ENCODE results near the gene DOK4.
"Not testable (repeated sequence)": the region's sequence is repeated elsewhere in the genome, so short reads cannot be mapped to it uniquely, and the experiment has no call there.

Gene DOK4

DNA sequence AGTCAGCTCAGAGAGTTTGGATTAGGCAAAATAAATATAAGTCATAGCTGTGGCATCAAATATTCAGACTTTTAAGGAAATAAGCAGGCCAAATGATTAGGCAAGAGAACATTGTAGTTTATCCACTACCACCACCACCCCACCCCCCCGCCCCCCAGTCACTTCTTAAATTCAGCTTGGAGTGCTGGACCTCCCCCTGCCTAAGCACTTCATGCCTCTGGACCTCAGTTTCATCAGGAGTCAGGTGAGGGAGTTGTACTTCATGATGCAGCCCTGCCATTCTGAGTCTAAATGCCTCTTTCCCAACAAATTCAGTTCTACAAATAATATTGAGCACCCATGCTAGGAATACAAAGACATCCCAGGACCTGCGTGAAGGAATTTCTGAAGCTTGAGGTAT lies 21.8 kb downstream of the DOK4 start:
- Histone ChIP-seq H2AFZ (ENCODE audit: low read length, unreplicated experiment) (no peak overlapping the region), H3K27ac (ENCODE audit: low read depth, low read length) (no peak overlapping the region), H3K36me3 (ENCODE audit: insufficient read depth, low read length) (peaks cover 17% of the 10 kb centered on the region), H3K27me3 (ENCODE audit: insufficient read depth, low read length) (no peaks in the 10 kb centered on the region), H3K4me3 (ENCODE audit: low read depth, low read length) (no peak overlapping the region), H3K4me1 (ENCODE audit: control insufficient read depth, insufficient read depth, low read length, unreplicated experiment) (peaks cover 7% of the 10 kb centered on the region), H3K79me2 (ENCODE audit: control insufficient read depth, insufficient read depth, low read length, unreplicated experiment) (peaks cover 29% of the 10 kb centered on the region)

DNA sequence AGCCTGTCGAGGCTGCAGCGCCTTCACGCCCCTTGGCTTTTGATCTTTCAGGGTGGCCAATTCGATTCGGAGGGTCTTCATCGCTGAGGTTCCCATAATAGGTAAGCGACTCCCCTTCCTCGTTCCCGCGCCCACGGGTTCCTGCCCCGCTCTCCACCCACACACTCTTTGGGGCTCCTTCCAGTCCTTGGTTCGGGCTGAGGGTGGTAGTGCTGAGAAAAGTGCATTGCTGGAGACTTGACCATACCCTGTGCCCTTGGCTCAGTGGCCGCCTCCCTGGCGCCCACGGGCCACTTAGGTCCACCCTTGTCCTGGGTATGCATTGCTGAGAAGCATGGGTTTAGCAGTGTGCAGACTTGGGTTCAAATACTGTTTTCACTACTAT lies 23.3 kb downstream of the DOK4 start:
- no peaks in the 10 kb centered on the region for H3K27me3 ChIP-seq (ENCODE audit: insufficient read depth, low read length)
- H3K4me1 ChIP-seq (ENCODE audit: control insufficient read depth, insufficient read depth, low read length, unreplicated experiment): peaks cover 7% of the 10 kb centered on the region
- H2AFZ ChIP-seq (ENCODE audit: low read length, unreplicated experiment): no peak overlapping the region
- H3K4me3 ChIP-seq (ENCODE audit: low read depth, low read length): peak overlapping the region; percentile 99
- peaks cover 13% of the 10 kb centered on the region for H3K36me3 ChIP-seq (ENCODE audit: insufficient read depth, low read length)
- H3K79me2 ChIP-seq (ENCODE audit: control insufficient read depth, insufficient read depth, low read length, unreplicated experiment): peaks cover 29% of the 10 kb centered on the region
- H3K27ac ChIP-seq (ENCODE audit: low read depth, low read length): no peak overlapping the region

DNA sequence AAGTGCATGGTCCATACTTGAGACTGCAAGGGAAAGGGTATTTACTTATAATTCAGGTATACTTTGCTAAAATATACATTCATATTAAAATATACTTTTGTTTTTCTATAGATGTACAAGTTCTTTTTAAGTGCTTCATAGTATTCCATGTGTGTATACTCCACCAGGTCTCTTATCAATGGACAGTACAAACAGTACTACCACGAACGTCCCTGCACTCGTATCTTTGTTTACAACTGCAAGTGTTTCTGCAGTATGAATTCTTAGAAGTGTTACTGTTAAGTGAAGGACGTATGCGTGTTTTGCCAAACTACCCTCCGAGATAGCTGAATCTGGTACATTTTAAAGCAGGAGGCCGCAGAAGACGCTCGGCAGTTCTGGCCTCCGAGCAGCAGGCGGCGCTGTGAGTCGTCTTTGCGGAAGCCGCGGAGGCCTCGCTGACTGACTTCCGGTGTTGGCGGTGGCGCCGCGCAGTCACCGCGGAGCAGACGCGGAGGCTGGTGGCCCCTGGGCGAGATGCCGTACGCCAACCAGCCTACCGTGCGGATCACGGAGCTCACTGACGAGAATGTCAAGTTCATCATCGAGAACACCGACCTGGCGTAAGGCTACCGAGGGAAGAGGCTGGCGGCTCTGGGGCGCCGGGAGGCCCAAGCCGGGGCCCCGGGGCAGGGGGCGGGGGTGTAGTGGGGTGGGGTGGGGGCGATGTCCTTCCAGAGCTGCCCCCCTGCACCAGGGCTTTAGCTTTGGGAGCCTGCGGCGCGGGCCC lies 23.9 kb downstream of the DOK4 start, which contains the start of gene POLR2C:
TSS of gene POLR2C (plus strand) at position 471 of the 769 bp plus-strand sequence. CDS start at position 517, 46 bp downstream.
- Histone ChIP-seq H3K4me1 (ENCODE audit: control insufficient read depth, insufficient read depth, low read length, unreplicated experiment) (peaks cover 7% of the 10 kb centered on the region), H3K27me3 (ENCODE audit: insufficient read depth, low read length) (no peaks in the 10 kb centered on the region), H3K79me2 (ENCODE audit: control insufficient read depth, insufficient read depth, low read length, unreplicated experiment) (peaks cover 29% of the 10 kb centered on the region), H2AFZ (ENCODE audit: low read length, unreplicated experiment) (peak within 1 kb of the TSS; percentile 74), H3K27ac (ENCODE audit: low read depth, low read length) (no peak within 1 kb of the TSS; the same call in 1 of the 2 replicates), H3K4me3 (ENCODE audit: low read depth, low read length) (peak within 1 kb of the TSS; percentile 99), H3K36me3 (ENCODE audit: insufficient read depth, low read length) (peaks cover 11% of the 10 kb centered on the region)

DNA sequence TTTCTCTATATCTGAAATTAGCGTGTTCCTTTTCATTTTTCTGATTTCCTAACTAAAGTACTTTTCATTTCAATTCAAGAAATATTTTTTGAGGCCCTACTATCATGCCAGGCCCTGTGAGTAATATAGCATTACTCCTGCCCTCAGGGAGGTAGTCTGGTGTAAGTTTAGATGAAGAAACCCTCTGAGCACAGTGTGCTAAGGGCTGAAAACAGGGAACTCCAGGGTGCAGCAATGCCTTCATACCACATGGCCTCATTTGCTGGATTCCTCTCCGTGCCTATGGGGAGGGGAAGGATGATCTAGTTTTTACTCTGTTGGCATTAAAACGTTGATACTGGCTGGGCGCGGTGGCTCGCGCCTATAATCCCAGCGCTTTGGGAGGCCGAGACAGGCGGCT lies 34.3 kb downstream of the DOK4 start:
- peaks cover 30% of the 10 kb centered on the region for H3K36me3 ChIP-seq (ENCODE audit: insufficient read depth, low read length)
- no peaks in the 10 kb centered on the region for H3K27me3 ChIP-seq (ENCODE audit: insufficient read depth, low read length)
- no peak overlapping the region for H2AFZ ChIP-seq (ENCODE audit: low read length, unreplicated experiment)
- no peak overlapping the region for H3K27ac ChIP-seq (ENCODE audit: low read depth, low read length)
- peaks cover 20% of the 10 kb centered on the region for H3K79me2 ChIP-seq (ENCODE audit: control insufficient read depth, insufficient read depth, low read length, unreplicated experiment)
- H3K4me3 ChIP-seq (ENCODE audit: low read depth, low read length): no peak overlapping the region
- no peaks in the 10 kb centered on the region for H3K4me1 ChIP-seq (ENCODE audit: control insufficient read depth, insufficient read depth, low read length, unreplicated experiment)

DNA sequence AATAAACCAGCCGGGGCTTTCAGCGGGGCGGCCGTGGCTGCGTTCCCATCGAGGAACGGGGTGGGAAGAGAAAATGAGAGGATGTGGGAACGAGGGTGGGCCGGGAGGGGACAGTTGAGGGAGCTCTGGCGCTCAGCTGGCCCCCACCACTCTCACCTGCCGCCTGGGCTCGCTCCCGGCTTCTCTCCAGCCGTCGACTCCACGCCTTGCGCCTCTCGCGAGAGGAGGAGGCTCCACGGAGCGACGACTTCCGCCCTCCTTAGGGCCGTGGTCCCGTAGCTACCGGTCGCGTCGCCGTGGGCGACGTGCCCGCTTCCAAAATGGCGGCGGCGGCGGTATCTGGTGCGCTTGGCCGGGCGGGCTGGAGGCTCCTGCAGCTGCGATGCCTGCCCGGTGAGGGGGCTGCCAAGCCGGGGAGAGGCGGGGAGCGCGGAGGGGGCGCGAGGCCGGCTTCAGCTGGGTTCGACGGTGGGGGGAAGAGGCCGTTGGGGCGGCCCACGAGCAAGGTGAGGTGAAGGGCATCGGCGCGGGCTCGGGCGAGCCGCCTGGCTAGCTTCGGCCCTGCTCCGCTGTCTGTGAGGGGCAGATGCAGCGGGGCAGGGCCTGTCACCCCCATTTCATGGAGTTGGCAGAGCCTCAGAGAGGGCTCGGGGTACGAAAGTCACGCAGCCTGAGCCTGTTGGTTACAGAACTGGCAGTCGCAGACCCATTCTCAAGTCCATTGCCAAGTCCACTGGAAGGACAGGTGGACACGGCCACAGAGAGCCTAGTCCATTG lies 38.9 kb downstream of the DOK4 start, which contains the start of the genes CIAPIN1 and COQ9:
TSS of gene CIAPIN1 (minus strand) at position 200 of the 777 bp plus-strand sequence. CDS start 6,457 bp downstream, outside the sequence.
TSS of gene COQ9 (plus strand) at position 294 of the 777 bp plus-strand sequence. CDS start at position 321, 27 bp downstream.
- H3K27me3 ChIP-seq (ENCODE audit: insufficient read depth, low read length): no peaks in the 10 kb centered on the region
- peak within 1 kb of the TSS; percentile 89 for H2AFZ ChIP-seq (ENCODE audit: low read length, unreplicated experiment)
- H3K79me2 ChIP-seq (ENCODE audit: control insufficient read depth, insufficient read depth, low read length, unreplicated experiment): peaks cover 62% of the 10 kb centered on the region
- peak within 1 kb of the TSS; percentile 95 for H3K4me3 ChIP-seq (ENCODE audit: low read depth, low read length)
- H3K36me3 ChIP-seq (ENCODE audit: insufficient read depth, low read length): peaks cover 11% of the 10 kb centered on the region
- H3K27ac ChIP-seq (ENCODE audit: low read depth, low read length): peak within 1 kb of the TSS; percentile 50; the same call in 1 of the 2 replicates
- peaks cover 14% of the 10 kb centered on the region for H3K4me1 ChIP-seq (ENCODE audit: control insufficient read depth, insufficient read depth, low read length, unreplicated experiment)

DNA sequence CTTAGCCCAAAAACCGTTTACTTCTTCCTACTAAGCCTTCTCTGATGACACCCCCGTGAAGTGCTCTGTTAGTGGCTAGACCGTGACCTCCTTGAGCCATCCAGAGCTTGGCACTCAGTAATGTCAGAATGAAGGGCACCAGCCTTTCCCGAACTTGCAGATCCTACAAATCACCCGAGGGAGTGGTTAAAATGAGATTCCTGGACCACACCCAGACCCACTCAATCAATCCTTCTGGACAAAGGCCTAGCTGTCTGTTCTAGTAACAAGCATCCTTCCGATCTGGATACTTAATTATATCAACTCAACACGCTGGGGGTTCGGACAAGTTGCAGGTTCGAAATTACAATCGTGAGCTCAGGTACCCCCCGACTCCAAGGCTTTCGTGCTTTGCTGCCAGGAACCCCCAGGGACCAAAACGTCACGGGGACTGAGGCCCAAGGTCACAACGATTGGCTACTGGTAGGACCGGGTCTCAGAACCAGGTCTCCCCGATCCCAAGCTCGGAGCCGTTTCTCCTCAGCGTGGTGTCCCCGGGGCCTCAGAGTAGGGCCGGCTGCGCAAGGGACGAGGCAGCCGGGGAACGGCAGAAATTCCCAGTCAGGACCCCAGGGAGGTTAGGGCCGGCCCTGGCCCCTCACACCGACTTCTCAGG lies 39.6 kb downstream of the DOK4 start:
- Histone ChIP-seq H3K27me3 (ENCODE audit: insufficient read depth, low read length) (no peaks in the 10 kb centered on the region), H3K4me1 (ENCODE audit: control insufficient read depth, insufficient read depth, low read length, unreplicated experiment) (peaks cover 14% of the 10 kb centered on the region), H3K4me3 (ENCODE audit: low read depth, low read length) (peak overlapping the region; percentile 95), H3K27ac (ENCODE audit: low read depth, low read length) (peak overlapping the region; percentile 50; the same call in 1 of the 2 replicates), H2AFZ (ENCODE audit: low read length, unreplicated experiment) (peak overlapping the region; percentile 82), H3K79me2 (ENCODE audit: control insufficient read depth, insufficient read depth, low read length, unreplicated experiment) (peaks cover 66% of the 10 kb centered on the region), H3K36me3 (ENCODE audit: insufficient read depth, low read length) (peaks cover 9% of the 10 kb centered on the region)

DNA sequence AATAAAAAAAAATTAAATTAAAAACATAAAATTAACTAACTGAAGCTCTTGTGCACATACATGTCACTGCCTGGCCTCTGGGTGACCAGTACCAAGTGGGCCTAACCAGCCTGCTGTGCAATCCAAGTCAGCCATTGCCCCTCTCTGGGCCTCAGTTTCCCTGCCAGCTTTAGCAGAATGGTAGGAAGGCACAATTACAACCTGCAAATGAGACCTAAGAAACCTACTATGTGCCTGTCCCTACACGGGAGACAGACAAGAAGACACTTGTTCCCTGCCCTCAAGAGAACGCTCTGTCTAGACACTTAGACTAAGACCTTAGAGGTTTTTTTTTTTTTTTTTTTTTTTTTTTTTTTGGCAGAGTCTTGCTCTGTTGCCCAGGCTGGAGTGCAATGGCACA lies 40.8 kb downstream of the DOK4 start:
- peaks cover 15% of the 10 kb centered on the region for H3K36me3 ChIP-seq (ENCODE audit: insufficient read depth, low read length)
- H3K79me2 ChIP-seq (ENCODE audit: control insufficient read depth, insufficient read depth, low read length, unreplicated experiment): peaks cover 76% of the 10 kb centered on the region

DNA sequence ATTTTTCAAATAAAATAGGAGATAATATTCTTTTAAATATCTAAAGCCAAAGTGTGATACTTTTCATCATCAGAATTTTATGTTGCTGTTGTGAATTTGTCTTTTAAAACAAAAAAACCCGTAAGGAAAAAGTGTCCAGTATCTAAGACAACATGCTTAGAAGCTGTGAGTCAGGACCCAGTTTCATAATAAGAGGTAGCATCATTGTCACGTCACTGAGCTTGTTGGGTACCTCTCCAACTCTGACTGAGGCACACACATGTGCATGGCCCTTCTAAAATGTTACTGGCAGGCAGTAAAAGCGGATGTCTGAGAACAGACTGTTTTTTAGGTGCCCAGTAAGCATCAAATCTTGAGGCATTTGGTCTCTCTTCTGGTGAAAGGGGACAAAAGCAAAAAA lies 41.6 kb downstream of the DOK4 start:
- Histone ChIP-seq H3K27ac (ENCODE audit: low read depth, low read length) (peak overlapping the region; percentile 20; the same call in 1 of the 2 replicates), H3K79me2 (ENCODE audit: control insufficient read depth, insufficient read depth, low read length, unreplicated experiment) (peaks cover 76% of the 10 kb centered on the region), H3K36me3 (ENCODE audit: insufficient read depth, low read length) (peaks cover 17% of the 10 kb centered on the region), H2AFZ (ENCODE audit: low read length, unreplicated experiment) (no peak overlapping the region), H3K27me3 (ENCODE audit: insufficient read depth, low read length) (no peaks in the 10 kb centered on the region), H3K4me3 (ENCODE audit: low read depth, low read length) (no peak overlapping the region), H3K4me1 (ENCODE audit: control insufficient read depth, insufficient read depth, low read length, unreplicated experiment) (peaks cover 14% of the 10 kb centered on the region)

More for the DNA sequence above, 40.8 kb downstream of the DOK4 start:
- H2AFZ ChIP-seq (ENCODE audit: low read length, unreplicated experiment): no peak overlapping the region
- no peak overlapping the region; the same call in 1 of the 2 replicates for H3K4me3 ChIP-seq (ENCODE audit: low read depth, low read length)
- H3K4me1 ChIP-seq (ENCODE audit: control insufficient read depth, insufficient read depth, low read length, unreplicated experiment): peaks cover 14% of the 10 kb centered on the region
- H3K27me3 ChIP-seq (ENCODE audit: insufficient read depth, low read length): no peaks in the 10 kb centered on the region
- H3K27ac ChIP-seq (ENCODE audit: low read depth, low read length): no peak overlapping the region

DNA sequence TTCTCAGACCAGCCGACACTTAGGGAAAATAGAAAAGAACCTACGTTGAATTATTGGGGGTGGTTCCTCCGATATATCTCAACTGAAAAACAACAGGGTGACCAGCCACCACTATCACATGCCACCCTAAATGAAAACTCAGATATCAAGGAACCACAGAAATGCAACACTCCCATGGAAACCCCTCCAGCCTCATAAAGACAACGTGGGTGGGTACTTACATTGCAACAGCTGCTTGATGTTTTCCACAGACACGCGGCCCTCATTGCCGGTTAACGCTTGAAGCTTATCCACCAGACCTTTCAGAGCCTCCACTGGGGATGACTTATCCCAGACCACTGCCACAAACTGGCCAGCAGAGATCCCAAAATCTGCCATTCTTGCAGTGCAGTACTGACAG lies 45.7 kb downstream of the DOK4 start:
- not testable (repeated sequence) for H3K27ac ChIP-seq (ENCODE audit: low read depth, low read length); H3K27me3 ChIP-seq (ENCODE audit: insufficient read depth, low read length); H2AFZ ChIP-seq (ENCODE audit: low read length, unreplicated experiment); H3K4me1 ChIP-seq (ENCODE audit: control insufficient read depth, insufficient read depth, low read length, unreplicated experiment); H3K4me3 ChIP-seq (ENCODE audit: low read depth, low read length)
- H3K36me3 ChIP-seq (ENCODE audit: insufficient read depth, low read length): peaks cover 25% of the 10 kb centered on the region
- peaks cover 41% of the 10 kb centered on the region for H3K79me2 ChIP-seq (ENCODE audit: control insufficient read depth, insufficient read depth, low read length, unreplicated experiment)

DNA sequence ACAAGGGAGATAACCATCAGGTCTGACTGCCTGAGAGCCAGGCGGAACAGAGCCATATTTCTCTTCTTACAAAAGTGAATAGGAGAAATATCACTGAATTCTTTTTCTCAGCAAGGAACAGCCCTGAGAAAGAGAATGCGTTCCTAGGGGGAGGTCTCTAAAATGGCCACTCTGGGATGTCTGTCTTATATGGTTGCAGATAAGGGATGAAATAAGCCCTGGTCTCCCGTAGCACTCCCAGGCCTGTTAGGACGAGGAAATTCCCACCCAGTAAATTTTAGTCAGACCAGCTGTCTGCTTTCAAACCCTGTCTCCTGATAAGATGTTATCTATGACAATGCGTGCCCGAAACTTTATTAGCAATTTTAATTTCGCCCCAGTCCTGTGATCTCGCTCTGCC lies 46.3 kb downstream of the DOK4 start:
- H3K79me2 ChIP-seq (ENCODE audit: control insufficient read depth, insufficient read depth, low read length, unreplicated experiment): peaks cover 36% of the 10 kb centered on the region
- H3K36me3 ChIP-seq (ENCODE audit: insufficient read depth, low read length): peaks cover 25% of the 10 kb centered on the region

More for the DNA sequence above, 46.3 kb downstream of the DOK4 start:
- H3K4me3 ChIP-seq (ENCODE audit: low read depth, low read length); H3K27me3 ChIP-seq (ENCODE audit: insufficient read depth, low read length); H3K4me1 ChIP-seq (ENCODE audit: control insufficient read depth, insufficient read depth, low read length, unreplicated experiment); H3K27ac ChIP-seq (ENCODE audit: low read depth, low read length); H2AFZ ChIP-seq (ENCODE audit: low read length, unreplicated experiment): not testable (repeated sequence)

Data from ACC112 (cell line).